WTC11 (cell line): ENCODE data around the gene SPTAN1. TPM values are rescaled to one million over a fixed set of nuclear protein-coding genes. Genes with fewer than 3 reads are reported as not detected.
"Not testable (repeated sequence)": the region's sequence is repeated elsewhere in the genome, so short reads cannot be mapped to it uniquely, and the experiment has no call there.

Source experiments
- ATAC-seq: fragments of 200-7000 bp; cut with Tn5 transposase; 2 replicates; pipeline ENCODE4 v1.10.0; 2021; ENCODE audit warnings: mild to moderate bottlenecking, moderate library complexity
- CTCF ChIA-PET: fragments of 300-600 bp; sonication (Branson Sonifier 250); formaldehyde crosslinking; loops from one replicate; lab custom pipeline; 2021; ENCODE audit warnings: antibody characterized with exemption; lab: Charles Lee
- POLR2A ChIA-PET: fragments of 350-600 bp; sonication (Branson Sonifier 250); formaldehyde crosslinking; loops from one replicate; lab custom pipeline; 2021; ENCODE audit warnings: antibody characterized with exemption; lab: Charles Lee
- DNase-seq: peaks from one replicate; pipeline ENCODE4 v3.0.0; 2021; ENCODE audit warnings: low spot score
- H3K27ac Mint-ChIP-seq: 2 replicates; pipeline ENCODE4 v1.8.0; 2021; ENCODE audit warnings: mixed read lengths
- H3K27me3 Mint-ChIP-seq: 2 replicates; pipeline ENCODE4 v1.8.0; 2021; ENCODE audit warnings: low read depth, mild to moderate bottlenecking, moderate library complexity, mixed read lengths
- H3K36me3 Mint-ChIP-seq: 2 replicates; pipeline ENCODE4 v1.8.0; 2021; ENCODE audit warnings: mixed read lengths
- H3K4me1 Mint-ChIP-seq: 2 replicates; pipeline ENCODE4 v1.8.0; 2022; ENCODE audit warnings: mixed read lengths
- H3K4me3 Mint-ChIP-seq: 2 replicates; pipeline ENCODE4 v1.8.0; 2021; ENCODE audit warnings: mild to moderate bottlenecking, moderate library complexity, mixed read lengths
- H3K9me3 Mint-ChIP-seq: 2 replicates; pipeline ENCODE4 v1.8.0; 2021; ENCODE audit warnings: mixed read lengths
- AFF4 ChIP-seq: sonication (generic); formaldehyde crosslinking; IDR thresholded peaks from 2 replicates; pipeline ENCODE4 v1.8.1; 2023; ENCODE audit warnings: mild to moderate bottlenecking, missing genetic modification reagents, borderline replicate concordance
- ATF3 ChIP-seq: sonication (generic); formaldehyde crosslinking; conservative IDR thresholded peaks from 2 replicates; pipeline ENCODE4 v1.8.1; 2022; ENCODE audit warnings: mild to moderate bottlenecking, missing genetic modification reagents
- FOXP1 ChIP-seq: sonication (generic); formaldehyde crosslinking; IDR thresholded peaks from 2 replicates; pipeline ENCODE4 v1.8.0; 2022; ENCODE audit warnings: missing genetic modification reagents, mild to moderate bottlenecking, moderate library complexity, borderline replicate concordance
- GABPB1 ChIP-seq: sonication (generic); formaldehyde crosslinking; IDR thresholded peaks from 2 replicates; pipeline ENCODE4 v1.8.1; 2023; ENCODE audit warnings: mild to moderate bottlenecking, missing genetic modification reagents
- HMGXB4 ChIP-seq: sonication (generic); formaldehyde crosslinking; IDR thresholded peaks from 2 replicates; pipeline ENCODE4 v1.8.1; 2023; ENCODE audit warnings: mild to moderate bottlenecking, moderate library complexity, missing genetic modification reagents
- NR1H2 ChIP-seq: sonication (generic); formaldehyde crosslinking; IDR thresholded peaks from 2 replicates; pipeline ENCODE4 v1.9.0; 2021; ENCODE audit warnings: mild to moderate bottlenecking, moderate library complexity, missing genetic modification reagents
- NR3C1 ChIP-seq: sonication (generic); formaldehyde crosslinking; conservative IDR thresholded peaks from 2 replicates; pipeline ENCODE4 v1.8.1; 2023; ENCODE audit warnings: low read depth, mild to moderate bottlenecking, missing genetic modification reagents
- OVOL2 ChIP-seq: fragments of 250-450 bp; sonication (Bioruptor Pico); IDR thresholded peaks from 2 replicates; pipeline ENCODE4 v1.9.0; 2021; ENCODE audit warnings: mild to moderate bottlenecking, borderline replicate concordance
- TEAD4 ChIP-seq: sonication (generic); formaldehyde crosslinking; IDR thresholded peaks from 2 replicates; pipeline ENCODE4 v1.8.0; 2022; ENCODE audit warnings: mild to moderate bottlenecking, missing genetic modification reagents
- TP53 ChIP-seq: sonication (generic); formaldehyde crosslinking; IDR thresholded peaks from 2 replicates; pipeline ENCODE4 v1.8.1; 2023; ENCODE audit warnings: mild to moderate bottlenecking, missing genetic modification reagents
- ZNF121 ChIP-seq: sonication (generic); formaldehyde crosslinking; IDR thresholded peaks from 2 replicates; pipeline ENCODE4 v1.8.0; 2023; ENCODE audit warnings: missing genetic modification reagents
- ZNF219 ChIP-seq: sonication (generic); formaldehyde crosslinking; IDR thresholded peaks from 2 replicates; pipeline ENCODE4 v1.8.0; 2023; ENCODE audit warnings: missing genetic modification reagents, mild to moderate bottlenecking, borderline replicate concordance
- ZNF423 ChIP-seq: fragments of 250-450 bp; sonication (Bioruptor Pico); IDR thresholded peaks from 2 replicates; pipeline ENCODE4 v2.1.2; 2022; ENCODE audit warnings: mild to moderate bottlenecking, moderate library complexity
- ZNF425 ChIP-seq: fragments of 250-450 bp; sonication (Bioruptor Pico); conservative IDR thresholded peaks from 2 replicates; pipeline ENCODE4 v1.9.0; 2021; ENCODE audit warnings: mild to moderate bottlenecking
- ZNF532 ChIP-seq: fragments of 250-450 bp; sonication (Bioruptor Pico); IDR thresholded peaks from 2 replicates; pipeline ENCODE4 v1.9.0; 2021; ENCODE audit warnings: mild to moderate bottlenecking, borderline replicate concordance
- ZSCAN18 ChIP-seq: fragments of 250-450 bp; sonication (Bioruptor Pico); IDR thresholded peaks from 2 replicates; pipeline ENCODE4 v2.1.2; 2022; ENCODE audit warnings: mild to moderate bottlenecking, moderate library complexity
- total RNA-seq: library from RNA; stranded (reverse); gene quantifications from 3 replicates; pipeline ENCODE4 v1.2.3, GENCODE V29; 2021

SPTAN1 gene
- total RNA-seq, 1 experiment from 2014 or later: 255 TPM

- TF ChIP-seq NR1H2 (CRISPR knock-in tag) (no peak), TEAD4 (no peak), ATF3 (CRISPR knock-in tag) (no peak), ZNF423 (CRISPR knock-in tag) (no peak), ZNF219 (CRISPR knock-in tag) (no peak), ZNF121 (peak; percentile 62; the same call in 1 of the 2 replicates)
- ChIA-PET CTCF (interaction anchor here (0.7 to 1.5 kb wide), 2 partner anchors 12 to 22 kb away, joined by 4 to 5 read pairs; no protein-coding TSS in a partner anchor), POLR2A (no interaction called here)
- Mint-ChIP-seq H3K36me3 (no peaks in the 10 kb centered on the region), H3K4me3 (peak overlapping the region; percentile 88; the same call in 1 of the 2 replicates), H3K4me1 (peaks cover 3% of the 10 kb centered on the region; the same call in 1 of the 2 replicates), H3K27ac (peak overlapping the region; percentile 100; the same call in 1 of the 2 replicates), H3K27me3 (no peaks in the 10 kb centered on the region), H3K9me3 (no peaks in the 10 kb centered on the region)
- ATAC-seq (no peak), DNase-seq (no peak)
Observed at GRCh38 chr9:128657796-128658195, 105.4 kb downstream of the SPTAN1 start.

- H3K36me3 Mint-ChIP-seq, H3K4me1 Mint-ChIP-seq, ATAC-seq, H3K9me3 Mint-ChIP-seq, POLR2A ChIA-PET: not testable (repeated sequence)
- 0 out of 2 replicates have a peak, but pooled peaks have one; percentile 21 for TF ChIP-seq GABPB1 (CRISPR knock-in tag)
- TF ChIP-seq, all 79 proteins: peak for 1; not testable (repeated sequence) for 78
- H3K27me3 Mint-ChIP-seq, H3K27ac Mint-ChIP-seq, H3K4me3 Mint-ChIP-seq, DNase-seq: not testable (repeated sequence)
- CTCF ChIA-PET: interaction anchor here (1.3 kb wide), 1 partner anchor 36 kb away, joined by 5 read pairs; the partner anchor contains the start of gene PKN3
Observed at GRCh38 chr9:128666481-128666941, 114.1 kb downstream of the SPTAN1 start.

- DNase-seq (no peak), ATAC-seq (no peak)
- H3K9me3 Mint-ChIP-seq: no peaks in the 10 kb centered on the region
- POLR2A ChIA-PET: interaction anchor here (0.6 kb wide), 1 partner anchor 13 kb away, joined by 3 read pairs; no protein-coding TSS in a partner anchor
- H3K4me1 Mint-ChIP-seq: no peaks in the 10 kb centered on the region
- H3K27me3 Mint-ChIP-seq: no peaks in the 10 kb centered on the region
- no peak overlapping the region for H3K27ac Mint-ChIP-seq
- CTCF ChIA-PET: interaction anchor here (0.8 kb wide), 1 partner anchor 32 kb away, joined by 3 read pairs; the partner anchor contains the start of gene PKN3
- H3K36me3 Mint-ChIP-seq: no peaks in the 10 kb centered on the region
- H3K4me3 Mint-ChIP-seq: no peak overlapping the region
- TF ChIP-seq HMGXB4 (CRISPR knock-in tag) (no peak), ZNF423 (CRISPR knock-in tag) (no peak), OVOL2 (CRISPR knock-in tag) (no peak), ZNF425 (CRISPR knock-in tag) (no peak), NR3C1 (CRISPR knock-in tag) (no peak), ZSCAN18 (CRISPR knock-in tag) (no peak), FOXP1 (CRISPR knock-in tag) (no peak), AFF4 (CRISPR knock-in tag) (no peak), ZNF532 (CRISPR knock-in tag) (no peak), TP53 (CRISPR knock-in tag) (no peak)
Observed at GRCh38 chr9:128669786-128670185, 117.4 kb downstream of the SPTAN1 start.
